GM13976 (cell line): ENCODE results near the gene IL1B.

Source experiments
- DNase-seq: peaks from one replicate; pipeline ENCODE4 v3.0.0; 2012; ENCODE audit warnings: low spot score
- in situ Hi-C: fragments of 300-500 bp; cut with MboI; formaldehyde crosslinking; loops from one replicate; pipeline ENCODE4 v1.12.0; 2022; ENCODE audit warnings: low sequenced_read_pairs, mixed read lengths, inconsistent platforms; ENCODE audit not compliant: unreplicated experiment
- TF ChIP-seq, protein P1 (sequence below): IDR thresholded peaks from 2 replicates; pipeline ENCODE4 v1.5.1; 2012; ENCODE audit warnings: borderline replicate concordance, mild to moderate bottlenecking; ENCODE audit not compliant: insufficient read depth; ENCODE audit errors: extremely low read depth, missing control alignments, control extremely low read depth

IL1B gene

DNA sequence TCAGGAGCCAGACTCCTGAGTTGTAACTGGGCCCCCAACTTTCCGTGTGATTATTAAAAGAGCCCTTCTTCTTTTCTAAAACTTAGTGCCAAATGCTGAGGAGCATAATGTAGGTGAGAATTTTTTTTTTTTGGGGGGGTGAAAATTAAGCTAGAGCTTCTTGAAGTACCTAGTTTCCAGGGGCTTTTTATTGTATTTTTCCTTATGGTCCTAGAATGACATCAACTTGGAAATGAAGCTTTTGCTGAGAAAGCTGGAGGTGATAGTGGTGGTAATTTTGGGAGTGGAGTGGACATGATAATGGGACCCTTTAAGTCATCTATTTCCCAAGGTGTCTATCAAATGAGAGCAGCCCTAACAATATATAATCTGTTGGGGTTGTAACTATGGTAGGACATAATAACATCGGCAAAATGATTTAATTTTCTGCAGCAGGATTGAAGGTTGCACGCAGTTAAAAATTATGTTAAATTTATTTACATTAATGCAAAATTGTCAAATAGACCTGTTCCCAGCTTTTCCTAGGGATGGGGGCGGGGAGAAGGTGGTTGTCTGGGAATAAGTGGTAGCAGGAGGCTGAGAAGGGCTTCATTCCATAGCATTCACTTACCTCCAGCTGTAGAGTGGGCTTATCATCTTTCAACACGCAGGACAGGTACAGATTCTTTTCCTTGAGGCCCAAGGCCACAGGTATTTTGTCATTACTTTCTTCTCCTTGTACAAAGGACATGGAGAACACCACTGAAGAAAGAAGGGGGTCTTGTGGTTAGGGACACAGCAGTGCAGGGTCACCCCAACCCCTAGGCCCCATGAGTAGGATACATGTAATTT is 5.7 kb downstream of the IL1B start:
- in situ Hi-C loops = no loop called here
- TF ChIP-seq, protein P1, sequence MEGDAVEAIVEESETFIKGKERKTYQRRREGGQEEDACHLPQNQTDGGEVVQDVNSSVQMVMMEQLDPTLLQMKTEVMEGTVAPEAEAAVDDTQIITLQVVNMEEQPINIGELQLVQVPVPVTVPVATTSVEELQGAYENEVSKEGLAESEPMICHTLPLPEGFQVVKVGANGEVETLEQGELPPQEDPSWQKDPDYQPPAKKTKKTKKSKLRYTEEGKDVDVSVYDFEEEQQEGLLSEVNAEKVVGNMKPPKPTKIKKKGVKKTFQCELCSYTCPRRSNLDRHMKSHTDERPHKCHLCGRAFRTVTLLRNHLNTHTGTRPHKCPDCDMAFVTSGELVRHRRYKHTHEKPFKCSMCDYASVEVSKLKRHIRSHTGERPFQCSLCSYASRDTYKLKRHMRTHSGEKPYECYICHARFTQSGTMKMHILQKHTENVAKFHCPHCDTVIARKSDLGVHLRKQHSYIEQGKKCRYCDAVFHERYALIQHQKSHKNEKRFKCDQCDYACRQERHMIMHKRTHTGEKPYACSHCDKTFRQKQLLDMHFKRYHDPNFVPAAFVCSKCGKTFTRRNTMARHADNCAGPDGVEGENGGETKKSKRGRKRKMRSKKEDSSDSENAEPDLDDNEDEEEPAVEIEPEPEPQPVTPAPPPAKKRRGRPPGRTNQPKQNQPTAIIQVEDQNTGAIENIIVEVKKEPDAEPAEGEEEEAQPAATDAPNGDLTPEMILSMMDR = no peak
- no peak for DNase-seq

DNA sequence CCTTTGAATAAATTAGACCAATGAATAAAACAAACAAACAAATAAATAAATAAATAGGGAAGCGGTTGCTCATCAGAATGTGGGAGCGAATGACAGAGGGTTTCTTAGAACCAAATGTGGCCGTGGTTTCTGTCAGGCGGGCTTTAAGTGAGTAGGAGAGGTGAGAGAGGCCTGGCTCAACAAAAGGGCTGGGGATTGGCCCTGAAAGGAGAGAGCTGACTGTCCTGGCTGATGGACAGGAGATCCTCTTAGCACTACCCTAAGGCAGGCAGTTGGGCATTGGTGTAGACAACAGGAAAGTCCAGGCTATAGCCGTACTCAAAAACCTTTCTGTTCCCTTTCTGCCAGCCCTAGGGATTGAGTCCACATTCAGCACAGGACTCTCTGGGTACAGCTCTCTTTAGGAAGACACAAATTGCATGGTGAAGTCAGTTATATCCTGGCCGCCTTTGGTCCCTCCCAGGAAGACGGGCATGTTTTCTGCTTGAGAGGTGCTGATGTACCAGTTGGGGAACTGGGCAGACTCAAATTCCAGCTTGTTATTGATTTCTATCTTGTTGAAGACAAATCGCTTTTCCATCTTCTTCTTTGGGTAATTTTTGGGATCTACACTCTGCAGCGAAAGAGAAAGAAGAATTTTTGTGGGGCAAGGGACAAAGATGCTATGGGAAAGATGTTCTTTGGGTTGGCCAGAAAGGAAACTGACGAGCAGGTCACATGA is 6.5 kb downstream of the IL1B start:
- in situ Hi-C loops = no loop called here
- DNase-seq = no peak

DNA sequence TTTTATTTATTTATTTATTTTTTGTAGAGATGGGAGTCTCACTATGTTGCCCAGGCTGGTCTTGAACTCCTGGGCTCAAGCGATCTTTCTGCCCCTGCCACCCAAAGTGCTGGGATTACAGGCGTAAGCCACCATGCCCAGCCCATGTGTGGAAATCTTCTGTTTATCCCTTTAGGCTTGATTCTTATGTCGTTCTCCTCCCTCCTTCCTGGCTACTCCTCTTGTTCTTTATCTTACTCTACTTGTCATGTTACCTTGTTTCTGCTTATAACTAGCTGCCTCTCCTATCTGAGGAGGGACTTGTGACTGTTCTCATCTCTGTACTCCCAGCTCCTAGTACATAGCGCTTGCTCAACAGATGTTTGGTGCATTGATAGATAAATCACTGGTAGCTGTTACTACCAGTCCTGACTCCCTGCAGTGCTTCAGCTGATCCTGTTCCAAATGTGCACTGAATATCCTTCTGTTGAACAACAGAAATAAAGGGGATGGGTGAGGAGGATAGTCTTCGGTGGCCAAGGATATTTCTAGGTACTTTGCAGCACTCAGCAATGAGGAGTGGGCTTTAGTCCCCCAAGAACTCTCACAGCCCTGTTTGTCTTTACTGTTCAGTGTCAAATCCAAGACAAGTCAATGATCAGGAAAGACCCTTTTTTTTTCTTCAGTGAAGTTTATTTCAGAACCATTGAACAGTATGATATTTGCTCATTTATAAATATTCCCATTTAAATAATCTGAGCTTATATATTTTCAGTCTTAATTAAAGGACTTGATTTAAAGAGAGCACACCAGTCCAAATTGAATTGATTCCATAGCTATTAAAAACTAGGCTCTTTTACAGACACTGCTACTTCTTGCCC is 7.2 kb downstream of the IL1B start:
- in situ Hi-C loops = no loop called here
- TF ChIP-seq, protein P1 = no peak
- DNase-seq = no peak

More for the DNA sequence above, 6.5 kb downstream of the IL1B start:
- TF ChIP-seq, protein P1 = no peak

GRCh38 chr2:112828251-112828691 is 8.3 kb downstream of the IL1B start:
- no peak for DNase-seq
- TF ChIP-seq, protein P1 = no peak
- in situ Hi-C loops = no loop called here

DNA sequence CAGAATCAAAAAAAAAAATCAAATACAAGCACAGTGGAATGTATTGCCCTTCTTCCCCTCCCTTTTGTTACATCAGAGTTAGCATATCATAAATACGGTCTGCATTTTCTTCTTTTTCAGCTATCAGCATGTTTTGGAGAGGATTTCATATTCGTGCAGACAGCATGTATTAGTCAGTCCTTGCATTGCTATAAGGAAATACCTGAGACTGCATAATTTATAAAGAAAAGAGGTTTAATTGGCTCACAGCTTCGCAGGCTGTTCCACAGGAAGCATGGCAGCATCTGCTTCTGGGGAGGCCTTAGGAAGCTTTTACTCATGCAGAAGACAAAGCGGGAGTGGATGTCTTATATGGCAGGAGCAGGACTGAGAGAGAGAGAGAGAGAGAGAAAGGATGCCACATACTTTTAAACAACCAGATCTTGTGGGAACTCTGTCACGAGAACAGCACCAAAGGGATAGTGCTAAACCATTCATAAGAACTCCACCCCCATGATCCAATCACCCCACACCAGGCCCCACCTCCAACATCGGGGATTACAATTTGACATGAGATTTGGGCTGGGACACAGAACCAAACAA is 8.9 kb downstream of the IL1B start:
- in situ Hi-C loops = no loop called here
- TF ChIP-seq, protein P1 = no peak

GRCh38 chr2:112827009-112827408 is 9.6 kb downstream of the IL1B start:
- in situ Hi-C loops = no loop called here
- no peak for DNase-seq
- TF ChIP-seq, protein P1 = no peak

More for the DNA sequence above, 8.9 kb downstream of the IL1B start:
- no peak for DNase-seq
